ENCODE measurements around the gene OR2AG1.

OR2AG1 gene

DNA sequence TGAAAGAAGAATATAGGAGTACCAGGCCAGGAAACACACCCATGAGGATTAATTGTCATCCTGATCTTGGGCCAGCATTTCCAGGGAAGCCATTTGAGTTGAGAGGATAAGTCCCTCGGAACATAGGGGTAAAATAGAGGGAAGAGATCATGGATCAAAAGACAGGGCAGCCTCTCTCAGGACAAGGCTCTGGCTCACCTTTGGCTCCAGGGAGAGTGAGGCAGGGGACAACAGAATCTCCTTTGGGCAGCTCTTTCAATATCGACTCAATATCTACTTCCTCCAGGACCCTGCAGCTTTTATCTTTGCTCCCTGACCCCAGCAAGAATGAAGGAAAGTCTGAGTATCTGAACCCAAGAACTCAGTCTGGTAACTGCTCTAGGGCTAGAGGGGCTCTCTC is at the start of gene OR2AG1:
OR2AG1 (plus strand) TSS at position 301 of the 400 bp plus-strand sequence. CDS start 2,018 bp downstream, outside the sequence.
- no peak for DNase-seq (ENCODE audit: low read depth, low spot score)

DNA sequence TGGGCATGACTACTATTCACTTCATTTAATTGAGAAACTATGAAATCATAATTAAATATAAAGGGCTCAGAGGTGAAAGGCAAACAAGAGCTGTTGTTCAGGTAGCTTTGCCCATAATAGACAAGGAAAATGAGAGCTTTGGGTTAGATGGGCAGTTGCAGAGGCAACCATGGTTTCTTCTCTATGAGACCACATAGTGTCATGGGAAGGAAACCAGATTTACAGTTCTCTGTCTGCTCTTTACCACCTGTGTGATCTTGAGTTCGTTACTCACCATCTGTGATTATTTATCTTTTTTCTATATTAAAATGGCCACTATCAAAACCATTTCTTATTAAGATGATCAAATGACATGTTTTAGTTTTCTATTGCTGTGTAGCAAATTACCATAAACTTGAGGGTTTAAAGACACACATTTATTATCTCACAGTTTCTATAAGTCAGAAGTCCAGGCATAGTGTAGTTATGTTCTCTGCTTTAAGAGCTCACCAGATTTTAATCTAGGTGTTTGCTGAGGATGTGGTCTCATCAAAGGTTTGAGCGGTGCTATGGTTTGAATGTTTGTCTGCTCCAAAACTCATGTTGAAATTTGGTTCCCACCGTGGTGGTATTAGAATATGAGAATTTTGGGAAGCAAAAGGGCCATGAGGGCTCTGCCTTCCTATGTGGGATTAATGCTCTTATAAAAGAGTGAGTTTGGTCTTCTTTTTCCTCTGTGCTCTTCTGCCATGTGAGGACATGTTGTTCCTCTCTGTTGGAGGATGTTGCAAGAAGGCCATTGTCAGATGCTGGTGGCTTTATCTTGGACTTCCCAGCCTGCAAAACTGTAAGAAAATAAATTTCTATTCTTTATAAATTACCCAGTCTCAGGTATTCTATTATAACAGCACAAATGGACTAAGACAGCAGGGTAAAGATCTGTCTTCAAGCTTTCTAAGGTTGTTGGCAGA is 49.2 kb upstream of the OR2AG1 start:
- DNase-seq (ENCODE audit: low read depth, low spot score), result no peak

GRCh38 chr11:6734616-6735015 is 48.2 kb upstream of the OR2AG1 start:
- DNase-seq (ENCODE audit: low read depth, low spot score), result no peak

DNA sequence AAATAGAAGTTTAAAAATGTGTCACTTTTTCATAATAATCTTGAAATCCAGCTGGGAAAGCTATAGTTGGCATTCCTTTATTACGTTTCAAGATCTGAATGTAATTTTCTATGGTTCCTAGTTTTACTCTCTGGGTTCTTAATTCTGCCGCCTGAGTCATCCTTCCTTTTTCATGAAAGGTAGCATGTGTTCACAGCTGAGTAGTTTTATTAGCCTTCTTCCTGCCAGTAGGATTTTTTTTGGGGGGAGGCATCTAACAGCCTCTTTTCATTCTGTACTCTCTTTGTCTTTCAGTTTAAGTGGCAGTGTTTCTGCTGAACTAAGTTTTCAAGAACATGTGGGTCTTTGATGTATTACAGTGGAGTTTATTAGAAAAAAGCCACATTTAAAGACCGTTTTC is 47.5 kb upstream of the OR2AG1 start:
- DNase-seq (ENCODE audit: low read depth, low spot score), result no peak

DNA sequence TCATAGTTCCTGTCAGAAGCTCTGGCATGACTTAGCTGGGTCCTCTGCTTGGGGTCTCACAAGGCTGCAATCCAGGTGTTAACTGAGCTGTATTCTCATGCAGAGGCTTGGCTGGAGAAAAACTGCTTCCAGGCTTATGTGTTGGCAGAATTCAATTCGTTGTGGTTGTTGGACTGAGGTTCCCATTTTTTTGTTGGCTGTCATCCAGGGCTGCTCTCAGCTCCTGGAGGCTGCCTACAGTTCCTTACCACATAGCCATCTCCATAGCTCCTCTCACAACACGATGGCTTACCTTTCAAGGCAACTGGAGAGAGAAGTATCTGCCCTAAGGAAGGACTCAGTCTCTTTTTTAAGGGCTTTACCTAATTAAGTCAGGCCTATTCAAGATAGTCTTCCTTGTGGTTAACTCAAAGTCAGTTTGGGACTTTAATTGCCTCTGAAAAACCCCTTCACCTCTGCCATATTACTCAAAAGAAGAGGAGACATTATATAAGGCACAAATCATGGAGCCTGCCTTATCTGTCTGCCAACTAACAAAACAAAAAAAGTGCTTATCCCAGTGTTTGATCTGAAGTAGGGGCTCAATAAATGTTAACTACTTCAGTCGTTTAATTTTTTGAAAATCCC is 46.2 kb upstream of the OR2AG1 start:
- no peak for DNase-seq (ENCODE audit: low read depth, low spot score)

DNA sequence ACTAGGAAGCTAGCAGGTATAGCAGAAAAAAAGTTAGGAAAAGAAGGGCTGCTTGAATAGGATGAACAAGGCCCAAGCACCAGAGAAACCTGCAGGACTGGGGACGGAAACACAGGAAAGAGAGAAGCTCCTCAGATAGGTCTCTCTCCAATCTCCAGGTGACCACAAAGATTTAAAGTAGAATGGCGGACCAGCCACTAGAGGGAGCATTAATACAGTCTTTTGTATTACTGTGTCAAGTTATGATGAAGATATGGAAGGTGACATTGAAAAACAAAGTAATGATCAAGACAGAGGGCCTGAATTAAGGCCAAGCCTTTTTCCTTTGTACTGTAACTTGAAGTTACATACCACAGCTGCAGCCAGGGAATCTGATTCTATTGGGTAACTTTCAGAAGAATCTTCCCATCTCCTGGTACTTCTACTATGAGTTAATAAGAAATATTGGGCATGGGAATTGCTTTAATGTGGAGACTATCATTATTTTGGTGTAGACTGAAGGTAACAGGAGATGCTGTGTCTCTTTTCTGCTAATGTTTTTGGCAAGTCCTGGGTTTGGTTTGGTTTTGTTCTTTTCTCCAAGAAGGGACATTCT is 44.9 kb upstream of the OR2AG1 start:
- no peak for DNase-seq (ENCODE audit: low read depth, low spot score)

DNA sequence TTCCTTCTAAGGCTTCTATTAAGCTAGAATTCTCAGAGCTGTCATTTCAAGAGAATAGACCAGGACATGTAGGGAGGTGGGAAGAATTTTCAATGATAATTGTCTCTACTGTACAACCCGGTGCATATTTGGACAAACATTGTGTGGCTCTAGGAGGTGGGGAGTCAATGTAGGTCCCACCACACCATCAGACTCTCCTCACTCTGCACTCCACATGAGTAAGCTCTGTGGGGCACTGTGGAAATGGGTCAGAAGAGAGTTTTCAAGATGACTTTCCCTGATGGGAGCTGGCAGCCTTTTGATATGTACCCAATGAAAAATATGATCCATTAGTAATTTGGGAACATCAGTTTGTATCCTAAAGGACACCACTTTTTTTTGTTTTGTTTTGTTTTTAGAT is 44.2 kb upstream of the OR2AG1 start:
- no peak for DNase-seq (ENCODE audit: low read depth, low spot score)

- DNase-seq (ENCODE audit: low read depth, low spot score), result no peak
Measured at GRCh38 chr11:6742260-6742659, 40.6 kb upstream of the OR2AG1 start.

DNA sequence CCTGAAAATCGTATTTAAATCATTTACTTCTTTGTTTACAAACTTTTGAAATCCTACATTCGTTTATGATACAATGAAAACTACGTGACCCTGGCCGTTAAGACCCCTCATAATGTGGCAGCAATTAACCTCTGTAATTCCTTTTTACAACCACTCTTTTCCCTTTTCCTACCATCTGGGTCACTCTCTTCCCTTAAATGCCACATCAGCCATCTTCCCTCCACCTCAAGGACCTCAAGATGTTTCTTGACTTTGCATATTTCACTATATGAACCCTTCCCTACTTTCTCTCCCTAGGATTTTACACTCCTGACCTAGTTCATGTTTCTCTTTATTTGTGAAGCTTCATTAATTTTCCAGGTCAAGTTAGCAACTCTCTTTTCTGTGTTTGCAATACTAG is 37.8 kb upstream of the OR2AG1 start:
- no peak for DNase-seq (ENCODE audit: low read depth, low spot score)

DNA sequence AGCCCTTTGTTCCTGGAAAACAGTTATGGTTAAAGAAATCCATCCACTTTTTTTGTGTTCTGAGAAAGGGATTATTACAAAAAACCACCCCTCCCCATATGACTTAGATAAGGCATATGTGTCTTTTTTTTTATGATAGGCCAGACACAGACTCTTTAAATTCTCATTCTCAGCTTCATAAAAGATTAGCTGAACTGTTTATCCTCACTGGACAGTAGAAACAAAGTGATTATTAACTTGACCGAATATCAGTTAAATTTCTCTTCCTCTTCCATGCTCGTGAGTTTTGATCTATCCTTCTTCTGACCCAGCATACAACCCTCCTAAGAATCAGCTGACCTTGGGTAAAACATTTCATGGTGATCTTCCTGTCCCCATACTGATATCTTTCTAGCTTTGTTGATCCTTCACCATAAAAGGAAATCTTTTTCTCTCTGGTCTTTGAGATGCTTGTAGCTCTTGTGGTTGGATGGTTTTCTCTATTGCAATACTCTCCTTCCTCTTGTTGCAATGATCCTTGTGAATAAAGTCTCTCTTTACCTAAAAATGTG is 37.3 kb upstream of the OR2AG1 start:
- DNase-seq (ENCODE audit: low read depth, low spot score), result no peak

GRCh38 chr11:6746086-6746618 is 36.7 kb upstream of the OR2AG1 start:
- DNase-seq (ENCODE audit: low read depth, low spot score), result no peak

GRCh38 chr11:6746626-6747025 is 36.2 kb upstream of the OR2AG1 start:
- no peak for DNase-seq (ENCODE audit: low read depth, low spot score)

DNA sequence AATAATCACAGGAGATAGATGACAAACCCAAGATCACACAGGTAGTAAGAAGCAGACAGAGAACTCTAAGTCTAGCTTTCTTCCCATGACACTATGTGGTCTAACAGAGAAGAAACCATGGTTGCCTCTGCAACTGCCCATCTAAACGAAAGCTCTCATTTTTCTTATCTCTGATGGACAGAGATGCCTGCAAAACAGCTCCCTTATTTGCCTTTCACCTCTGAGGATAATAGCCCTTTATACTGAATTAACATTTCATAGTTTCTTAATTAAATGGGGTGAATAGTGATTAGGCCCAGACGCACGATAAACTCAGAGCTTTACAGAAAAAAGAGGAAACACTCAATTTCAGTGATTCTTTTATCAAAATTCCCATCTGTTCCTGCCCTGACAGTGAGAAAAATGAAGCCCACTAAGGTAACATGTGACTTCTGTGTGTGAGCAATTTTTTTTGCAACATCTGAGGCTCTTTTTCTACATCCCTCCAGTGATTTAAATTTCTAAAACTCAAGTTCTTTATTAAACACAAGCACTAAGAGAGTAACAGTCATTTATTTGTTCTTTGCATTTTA is 35.6 kb upstream of the OR2AG1 start:
- DNase-seq (ENCODE audit: low read depth, low spot score), result no peak

DNA sequence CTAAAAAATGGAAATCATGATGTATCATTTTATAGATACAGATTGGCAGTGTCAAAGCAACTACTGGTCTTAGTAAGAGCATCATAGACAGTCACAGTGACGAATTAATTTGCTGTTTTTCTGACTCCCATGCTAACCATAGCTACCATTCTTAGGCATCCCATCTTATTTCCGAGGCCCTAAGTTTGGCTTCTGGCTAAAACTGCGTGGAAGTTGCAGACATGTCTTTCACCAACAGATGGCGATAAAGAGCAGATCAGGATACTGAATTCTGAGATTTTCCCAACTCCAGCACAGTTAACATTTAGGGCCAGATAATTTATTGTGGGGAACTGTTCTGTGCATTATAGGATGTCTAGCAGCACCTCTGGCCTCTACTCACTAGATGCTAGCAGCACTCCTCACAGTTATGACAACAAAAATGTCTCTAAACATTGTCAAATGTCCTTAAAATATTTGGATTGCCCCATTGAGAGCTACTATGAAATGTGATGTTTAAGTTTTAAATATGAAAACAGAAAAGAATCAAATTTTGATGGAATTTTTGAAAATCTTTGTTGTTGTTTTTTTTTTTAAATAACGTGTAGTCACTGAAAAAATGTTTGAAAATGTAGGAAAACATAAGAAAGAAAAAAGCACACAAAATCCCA is 27.4 kb upstream of the OR2AG1 start:
- DNase-seq (ENCODE audit: low read depth, low spot score), result no peak

GRCh38 chr11:6755953-6756347 is 26.9 kb upstream of the OR2AG1 start:
- no peak for DNase-seq (ENCODE audit: low read depth, low spot score)

DNA sequence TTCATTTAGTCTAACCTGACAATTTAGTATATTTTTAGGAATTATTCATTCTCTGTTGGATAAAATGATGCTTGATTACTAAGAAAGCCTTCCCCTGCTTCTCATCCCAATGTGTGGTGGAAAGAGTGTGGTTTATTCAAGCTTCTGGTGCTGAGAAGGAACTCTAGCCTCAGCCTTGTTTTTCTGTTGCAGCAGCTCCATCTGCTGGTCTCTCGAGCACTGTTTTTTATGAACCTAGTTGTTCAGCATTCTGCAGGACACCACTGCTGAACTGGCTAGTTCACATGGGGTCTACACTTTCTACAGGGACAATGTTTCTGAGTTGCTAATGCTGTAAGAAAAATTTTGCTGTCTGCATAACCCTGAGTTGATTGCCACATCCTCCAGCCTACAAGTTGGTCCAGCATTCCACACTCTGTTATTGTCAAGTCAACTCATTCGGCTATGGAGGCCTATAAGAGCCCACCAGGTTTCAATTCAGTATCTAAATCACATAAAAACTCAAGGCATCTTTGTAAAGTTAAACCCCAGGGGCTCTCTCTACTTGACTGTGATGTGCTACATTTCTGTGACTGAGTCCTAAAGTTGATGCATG is 25.4 kb upstream of the OR2AG1 start:
- DNase-seq (ENCODE audit: low read depth, low spot score), result no peak

DNA sequence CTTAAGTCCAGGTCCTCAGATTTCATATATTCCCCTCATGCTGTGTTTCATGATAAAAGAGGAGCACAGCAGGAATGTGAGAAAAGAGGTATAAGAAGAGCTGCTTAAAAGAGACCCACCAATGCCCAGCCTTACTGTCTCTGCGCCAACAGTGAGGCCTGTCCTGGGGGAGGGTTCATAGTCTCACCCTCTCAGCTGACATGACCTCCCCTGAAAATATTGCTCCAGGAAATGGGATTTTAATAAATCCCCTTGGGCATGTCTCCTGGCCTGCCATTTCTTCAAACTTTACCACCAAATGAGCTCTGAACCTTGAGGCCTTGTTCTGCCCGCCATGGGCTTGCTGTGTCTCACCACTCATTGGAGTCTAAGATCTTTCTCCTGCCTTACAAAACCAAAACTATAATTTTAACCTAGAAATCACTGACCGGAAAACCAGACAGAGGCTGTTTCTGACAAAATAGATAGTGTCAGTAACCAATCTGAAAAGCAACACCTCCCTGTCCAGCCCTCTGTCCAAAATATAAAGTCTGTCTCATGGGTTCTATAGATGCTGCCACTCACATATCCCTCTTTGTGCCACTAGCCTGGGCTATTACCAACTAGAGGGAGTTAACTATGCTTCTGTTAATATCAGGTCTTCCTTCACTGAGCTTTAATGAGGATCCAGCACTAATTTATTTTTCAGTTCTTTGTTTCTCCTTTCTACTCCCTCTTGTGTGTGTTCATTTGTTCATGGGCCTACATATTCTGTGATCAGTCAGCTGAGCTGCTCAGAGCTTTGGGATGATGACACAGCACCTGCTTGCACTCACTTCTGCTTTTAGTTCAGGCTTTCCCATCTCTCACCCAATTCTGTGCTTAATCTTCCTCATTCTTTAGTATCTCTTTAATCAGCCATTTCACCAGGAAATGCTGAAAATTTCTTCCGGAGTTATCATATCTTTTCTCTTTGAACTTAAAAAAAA is 10.6 kb upstream of the OR2AG1 start, which contains the start of gene OR2AG2:
OR2AG2 (minus strand) TSS at position 51 of the 968 bp plus-strand sequence. CDS start 3,019 bp downstream, outside the sequence.
- no peak for DNase-seq (ENCODE audit: low read depth, low spot score)

DNA sequence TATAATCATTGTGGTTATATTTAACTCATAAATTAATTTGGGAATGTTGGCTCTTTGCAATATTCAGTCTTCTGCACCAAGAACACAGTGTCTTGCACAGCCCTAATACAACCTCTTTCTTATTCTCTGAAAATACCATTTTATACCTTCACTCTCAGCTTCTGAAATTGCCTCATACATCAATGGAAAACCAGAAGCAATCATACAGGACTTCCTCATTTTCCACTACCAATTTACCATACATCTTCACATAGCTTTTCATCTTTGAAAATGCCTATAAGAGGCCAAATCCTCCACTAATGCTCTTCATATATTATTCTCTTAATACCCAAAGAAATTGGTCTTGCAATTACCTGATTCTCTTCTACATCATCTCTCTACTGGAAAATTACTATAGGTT is 4.3 kb upstream of the OR2AG1 start:
- DNase-seq (ENCODE audit: low read depth, low spot score), result no peak

GRCh38 chr11:6780829-6781228 is 2.0 kb upstream of the OR2AG1 start:
- no peak for DNase-seq (ENCODE audit: low read depth, low spot score)

Data from iPS DF 19.7 (cell line).